ENCODE measurements around the gene DYNC1H1. TPM values are rescaled to one million over a fixed set of nuclear protein-coding genes. Genes with fewer than 3 reads are reported as not detected.

Gene DYNC1H1
- 303 TPM for total RNA-seq

GRCh38 chr14:101964297-101965180, at the start of gene DYNC1H1:
Gene DYNC1H1 (plus strand): TSS chr14:101964573. CDS start chr14:101964692, 119 bp downstream.
- DNase-seq, result peak; percentile 86

GRCh38 chr14:101915871-101916815, 48.2 kb upstream of the DYNC1H1 start:
- no peak for DNase-seq

- DNase-seq, result no peak
Measured at GRCh38 chr14:101916816-101917412, 47.5 kb upstream of the DYNC1H1 start.

- no peak for DNase-seq
Measured at GRCh38 chr14:101917413-101918017, 46.9 kb upstream of the DYNC1H1 start.

GRCh38 chr14:101918065-101918989, 46.0 kb upstream of the DYNC1H1 start:
- DNase-seq, result no peak

- no peak for DNase-seq
Measured at GRCh38 chr14:101920271-101920670, 44.1 kb upstream of the DYNC1H1 start.

- DNase-seq, result no peak
Measured at GRCh38 chr14:101922866-101923265, 41.5 kb upstream of the DYNC1H1 start.

GRCh38 chr14:101925152-101925551, 39.2 kb upstream of the DYNC1H1 start:
- no peak for DNase-seq

- DNase-seq, result no peak
Measured at GRCh38 chr14:101926085-101926484, 38.3 kb upstream of the DYNC1H1 start.

- DNase-seq, result no peak
Measured at GRCh38 chr14:101926620-101927019, 37.8 kb upstream of the DYNC1H1 start.

GRCh38 chr14:101927859-101928258, 36.5 kb upstream of the DYNC1H1 start:
- peak; percentile 93 for DNase-seq

- no peak for DNase-seq
Measured at GRCh38 chr14:101928415-101928841, 35.9 kb upstream of the DYNC1H1 start.

GRCh38 chr14:101929096-101929495, 35.3 kb upstream of the DYNC1H1 start:
- DNase-seq, result no peak

- DNase-seq, result no peak
Measured at GRCh38 chr14:101929946-101930345, 34.4 kb upstream of the DYNC1H1 start.

GRCh38 chr14:101932673-101933072, 31.7 kb upstream of the DYNC1H1 start:
- no peak for DNase-seq

GRCh38 chr14:101933209-101933608, 31.2 kb upstream of the DYNC1H1 start:
- DNase-seq, result no peak

GRCh38 chr14:101934601-101935150, 29.7 kb upstream of the DYNC1H1 start:
- no peak for DNase-seq

- no peak for DNase-seq
Measured at GRCh38 chr14:101937926-101938767, 26.2 kb upstream of the DYNC1H1 start.

- DNase-seq, result no peak
Measured at GRCh38 chr14:101939646-101940170, 24.7 kb upstream of the DYNC1H1 start.
